Gastrocnemius medialis (tissue), 4 donors: ENCODE results near the gene THBD.

ENCODE experiments used
- CTCF ChIP-seq, 5 experiments: fragments of 450-650 bp in 3 of 5; fragments of 200-600 bp in 2 of 5; sonication (generic) in 2 of 5; IDR thresholded peaks in 4 of 5; conservative IDR thresholded peaks in 1 of 5; 1 replicate in 4 of 5; 2 replicates in 1 of 5; pipeline ENCODE4 v1.5.1; 2016 to 2019; ENCODE audit warnings: antibody characterized with exemption in 5 of 5, mild to moderate bottlenecking in 3 of 5, moderate library complexity in 3 of 5
- POLR2A ChIP-seq, 2 donors: fragments of 450-650 bp; IDR thresholded peaks; one replicate each; pipeline ENCODE4 v1.6.1; 2017; ENCODE audit warnings: antibody characterized with exemption in 2 of 2, mild to moderate bottlenecking in 2 of 2, moderate library complexity in 2 of 2

- TF ChIP-seq CTCF (IDR thresholded peaks at IDR 0.05 in 4 of 5, conservative IDR thresholded peaks at IDR 0.05 in 1 of 5) (no peak), POLR2A (IDR thresholded peaks at IDR 0.05) (no peak)
These were observed 23.6 kb upstream of the THBD start for GRCh38 chr20:23072892-23073586.
